Neural crest cell (in vitro differentiated cells): ENCODE results near the gene UNC45A. TPM values are rescaled to one million over a fixed set of nuclear protein-coding genes. Genes with fewer than 3 reads are reported as not detected.

Source experiments
- DNase-seq: peaks from one replicate; pipeline ENCODE4 v3.0.0; 2021; ENCODE audit warnings: low read depth, mixed read lengths, low spot score
- H3K27ac Mint-ChIP-seq: one replicate; pipeline ENCODE4 v1.8.0; 2021; ENCODE audit warnings: mild to moderate bottlenecking, mixed read lengths; ENCODE audit not compliant: unreplicated experiment
- H3K27me3 Mint-ChIP-seq: 2 replicates; pipeline ENCODE4 v1.8.0; 2021; ENCODE audit warnings: low read depth, mild to moderate bottlenecking, mixed read lengths
- H3K36me3 Mint-ChIP-seq: 2 replicates; pipeline ENCODE4 v1.8.0; 2021; ENCODE audit warnings: low read depth, mild to moderate bottlenecking, mixed read lengths
- H3K4me1 Mint-ChIP-seq: 2 replicates; pipeline ENCODE4 v1.8.0; 2021; ENCODE audit warnings: mixed read lengths
- H3K4me3 Mint-ChIP-seq: one replicate; pipeline ENCODE4 v1.8.0; 2021; ENCODE audit warnings: mild to moderate bottlenecking, mixed read lengths
- H3K9me3 Mint-ChIP-seq: 2 replicates; pipeline ENCODE4 v1.8.0; 2021; ENCODE audit warnings: mixed read lengths
- CTCF ChIP-seq: fragments of 200-600 bp; sonication (generic); conservative IDR thresholded peaks from 2 replicates; pipeline ENCODE4 v1.5.0; 2021; ENCODE audit warnings: antibody characterized with exemption, mild to moderate bottlenecking
- total RNA-seq: library from RNA; stranded (reverse); gene quantifications from 2 replicates; pipeline ENCODE4 v1.2.1, GENCODE V29; 2021

Gene UNC45A
- total RNA-seq, 1 donor from 2014 or later = 65.4 TPM

- Mint-ChIP-seq H3K27me3 (no peaks in the 10 kb centered on the region), H3K4me3 (peak overlapping the region; percentile 13), H3K27ac (peak overlapping the region; percentile 80), H3K4me1 (peaks cover 30% of the 10 kb centered on the region), H3K36me3 (peaks cover 3% of the 10 kb centered on the region), H3K9me3 (no peaks in the 10 kb centered on the region)
- no peak for TF ChIP-seq CTCF
- no peak for DNase-seq
Observed at GRCh38 chr15:90987561-90988141, 52.6 kb downstream of the UNC45A start.

- no peak for TF ChIP-seq CTCF
- H3K9me3 Mint-ChIP-seq = no peaks in the 10 kb centered on the region
- H3K4me1 Mint-ChIP-seq = peaks cover 36% of the 10 kb centered on the region
- peak overlapping the region; percentile 51 for H3K4me3 Mint-ChIP-seq
- no peaks in the 10 kb centered on the region for H3K27me3 Mint-ChIP-seq
- peaks cover 3% of the 10 kb centered on the region for H3K36me3 Mint-ChIP-seq
- DNase-seq = no peak
- H3K27ac Mint-ChIP-seq = peak overlapping the region; percentile 10
Observed at GRCh38 chr15:90988296-90988695, 53.2 kb downstream of the UNC45A start.

GRCh38 chr15:90989040-90989768 is 54.1 kb downstream of the UNC45A start:
- Mint-ChIP-seq H3K27ac (no peak overlapping the region), H3K4me1 (peaks cover 40% of the 10 kb centered on the region), H3K36me3 (peaks cover under 1% of the 10 kb centered on the region)

GRCh38 chr15:90990446-90990845 is 55.4 kb downstream of the UNC45A start:
- Mint-ChIP-seq H3K4me3 (peak overlapping the region; percentile 76), H3K27me3 (peaks cover 2% of the 10 kb centered on the region), H3K36me3 (peaks cover 3% of the 10 kb centered on the region), H3K4me1 (peaks cover 50% of the 10 kb centered on the region), H3K27ac (no peak overlapping the region), H3K9me3 (no peaks in the 10 kb centered on the region)
- TF ChIP-seq CTCF = no peak
- no peak for DNase-seq

More at GRCh38 chr15:90989040-90989768, 54.1 kb downstream of the UNC45A start:
- Mint-ChIP-seq H3K27me3 (peaks cover under 1% of the 10 kb centered on the region), H3K9me3 (no peaks in the 10 kb centered on the region), H3K4me3 (peak overlapping the region; percentile 51)
- no peak for DNase-seq
- TF ChIP-seq CTCF = no peak

GRCh38 chr15:90991587-90992285 is 56.7 kb downstream of the UNC45A start:
- H3K9me3 Mint-ChIP-seq = no peaks in the 10 kb centered on the region
- peaks cover 52% of the 10 kb centered on the region for H3K4me1 Mint-ChIP-seq
- DNase-seq = no peak
- H3K4me3 Mint-ChIP-seq = peak overlapping the region; percentile 74
- H3K36me3 Mint-ChIP-seq = peaks cover 3% of the 10 kb centered on the region
- no peak for TF ChIP-seq CTCF
- no peak overlapping the region for H3K27ac Mint-ChIP-seq
- H3K27me3 Mint-ChIP-seq = peaks cover 2% of the 10 kb centered on the region
